Activated CD4-positive, alpha-beta T cell treated with anti-CD3 and anti-CD28 coated beads, Interleukin-2, amount 50 U/mL, for 16 hours (primary cell): ENCODE measurements around the gene UBXN2A.

Source experiments
- DNase-seq: peaks from one replicate; pipeline ENCODE4 v3.0.0-alpha.2; 2020

The UBXN2A gene, protein sequence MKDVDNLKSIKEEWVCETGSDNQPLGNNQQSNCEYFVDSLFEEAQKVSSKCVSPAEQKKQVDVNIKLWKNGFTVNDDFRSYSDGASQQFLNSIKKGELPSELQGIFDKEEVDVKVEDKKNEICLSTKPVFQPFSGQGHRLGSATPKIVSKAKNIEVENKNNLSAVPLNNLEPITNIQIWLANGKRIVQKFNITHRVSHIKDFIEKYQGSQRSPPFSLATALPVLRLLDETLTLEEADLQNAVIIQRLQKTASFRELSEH

DNA sequence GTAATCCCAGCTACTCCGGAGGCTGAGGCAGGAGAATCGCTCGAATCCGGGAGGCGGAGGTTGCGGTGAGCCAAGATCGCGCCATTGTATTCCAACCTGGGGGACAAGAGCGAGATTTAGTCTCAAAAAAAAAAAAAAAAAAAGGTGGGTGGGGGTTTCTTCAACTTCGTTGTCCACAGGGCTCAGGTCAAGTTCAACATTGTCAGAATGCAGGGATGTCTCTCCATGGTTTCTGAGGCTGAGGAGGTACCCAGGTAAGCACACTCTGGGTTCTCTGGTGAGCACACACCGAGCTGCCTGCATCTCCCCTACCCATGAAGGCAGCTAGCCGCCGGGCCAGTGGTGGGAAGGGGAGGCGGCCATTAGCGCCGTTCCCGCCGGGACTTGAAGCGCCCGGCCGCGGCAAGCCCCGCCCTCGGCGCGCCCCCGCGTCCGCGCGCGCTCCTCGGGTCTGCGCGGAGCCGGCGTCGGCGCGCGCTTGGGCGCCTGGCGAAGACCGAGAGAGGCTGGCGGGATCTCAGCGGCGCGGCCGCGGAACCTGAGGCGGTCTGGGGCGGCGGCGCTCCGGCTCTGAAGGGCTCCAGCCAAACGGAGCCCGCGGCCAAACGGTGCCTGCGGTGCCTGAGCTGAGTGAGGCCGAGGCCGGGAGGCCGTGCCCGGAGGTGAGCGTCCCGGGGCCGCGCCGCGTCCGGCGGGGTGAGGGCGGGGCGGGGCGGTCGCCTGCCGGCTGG, at the start of gene UBXN2A:
TSS of gene UBXN2A (plus strand) at position 477 of the 731 bp plus-strand sequence. CDS start 17,852 bp downstream, outside the sequence.
- peak; percentile 74 for DNase-seq

DNA sequence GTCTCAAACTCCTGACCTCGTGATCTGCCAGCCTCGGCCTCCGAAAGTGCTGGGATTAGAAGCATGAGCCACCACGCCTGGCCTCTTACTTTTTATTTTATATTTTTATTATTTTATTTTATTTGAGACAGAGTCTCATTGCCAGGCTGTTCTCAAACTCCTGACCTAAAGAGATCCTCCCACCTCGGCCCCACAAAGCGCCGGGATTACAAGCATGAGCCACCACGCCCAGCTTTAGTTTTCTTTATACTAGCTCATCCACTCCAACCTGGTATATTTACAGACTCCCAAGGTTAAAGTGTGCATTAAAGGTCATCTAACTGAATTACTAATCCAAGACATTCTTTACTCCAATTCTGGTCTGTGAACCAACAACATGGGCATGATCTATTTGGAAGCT, 40.1 kb upstream of the UBXN2A start:
- DNase-seq, result no peak

DNA sequence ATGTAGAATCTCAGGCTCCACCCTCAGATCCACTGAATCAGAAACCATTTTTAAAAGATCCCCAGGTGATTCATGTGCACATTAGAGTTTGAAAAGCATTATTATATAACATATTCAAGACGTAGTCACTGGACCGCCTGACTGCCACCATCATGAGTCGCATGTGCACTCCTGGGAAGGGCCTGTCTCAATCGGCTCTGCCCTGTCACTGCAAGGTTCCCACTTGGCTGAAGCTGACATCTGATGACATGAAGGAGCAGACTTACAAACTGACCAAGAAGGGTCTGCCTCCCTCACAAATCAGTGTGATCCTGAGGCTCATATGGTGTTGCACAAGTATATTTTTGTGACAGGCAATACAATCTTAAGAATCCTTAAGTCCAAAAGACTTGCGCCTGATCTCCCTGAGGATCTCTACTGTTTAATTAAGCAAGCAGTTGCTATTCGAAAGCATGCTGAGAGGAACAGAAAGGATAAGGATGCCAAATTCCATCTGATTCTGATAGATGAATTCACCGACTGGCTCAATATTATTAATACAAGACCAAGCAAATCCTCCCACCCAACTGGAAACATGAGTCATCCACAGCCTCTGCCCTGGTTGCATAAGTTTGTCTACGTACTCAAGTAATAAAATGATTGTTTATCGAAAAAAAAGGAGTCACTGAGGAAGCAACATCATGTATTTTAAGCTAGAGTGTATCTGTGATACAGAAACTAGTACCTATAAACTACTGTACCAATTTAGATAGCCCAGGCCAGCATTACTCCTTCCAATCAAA, 39.5 kb upstream of the UBXN2A start:
- peak; percentile 30 for DNase-seq

DNA sequence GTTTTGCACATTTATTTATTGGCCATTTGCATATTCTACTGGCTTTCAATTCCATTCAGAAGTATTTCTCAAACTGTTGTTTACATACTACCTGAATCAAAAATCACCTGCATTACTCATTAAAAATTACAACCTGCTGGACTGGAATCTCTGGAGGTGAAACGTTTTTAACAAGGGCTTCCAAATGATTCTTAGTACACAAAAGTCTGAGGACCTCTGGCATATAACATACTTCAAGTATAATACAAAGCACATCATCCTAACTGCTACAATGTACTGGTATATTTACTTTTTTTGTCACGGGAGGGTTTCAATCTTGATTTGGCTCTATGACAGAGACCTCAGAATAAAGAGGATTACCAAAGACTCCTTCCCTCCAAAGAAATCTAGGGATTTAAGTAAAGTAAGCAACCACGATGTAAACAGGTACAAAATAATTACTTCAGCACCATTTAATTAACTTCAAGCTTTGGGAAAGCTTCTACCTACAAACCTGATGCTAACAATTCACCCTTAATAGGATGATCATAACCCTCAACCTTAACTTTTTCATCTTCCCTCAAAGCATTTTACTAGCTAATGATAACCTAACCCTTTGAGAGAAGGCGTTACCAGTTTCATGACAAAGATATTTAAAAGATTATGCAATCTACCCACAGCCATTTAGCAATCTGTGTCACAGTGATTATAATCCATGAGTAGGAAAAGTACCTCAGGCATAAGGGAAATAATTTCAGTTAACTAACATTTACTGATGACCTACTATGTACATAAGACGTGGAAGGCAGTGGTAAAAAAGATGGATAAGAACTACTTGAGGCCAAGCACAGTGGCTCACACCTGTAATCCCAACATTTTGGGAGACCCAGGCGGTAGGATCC, 38.1 kb upstream of the UBXN2A start:
- no peak for DNase-seq

DNA sequence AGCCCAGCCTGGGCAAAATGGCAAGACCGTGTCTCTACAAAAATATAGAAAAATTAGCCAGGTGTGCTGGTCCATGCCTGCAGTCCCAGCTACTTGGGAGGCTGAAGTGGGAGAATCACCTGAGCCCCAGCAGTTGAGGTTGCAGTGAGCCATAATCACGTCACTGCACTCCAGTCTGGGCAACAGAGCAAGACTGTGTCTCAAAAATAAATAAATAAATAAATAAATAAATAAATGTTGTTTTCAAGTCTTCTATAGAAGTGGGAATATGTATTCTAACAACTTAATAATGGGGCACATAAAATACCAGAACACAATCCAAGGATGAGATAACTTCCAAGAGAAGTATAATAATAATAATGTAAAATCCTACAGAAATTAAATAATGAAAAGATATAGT, 37.2 kb upstream of the UBXN2A start:
- DNase-seq, result no peak

DNA sequence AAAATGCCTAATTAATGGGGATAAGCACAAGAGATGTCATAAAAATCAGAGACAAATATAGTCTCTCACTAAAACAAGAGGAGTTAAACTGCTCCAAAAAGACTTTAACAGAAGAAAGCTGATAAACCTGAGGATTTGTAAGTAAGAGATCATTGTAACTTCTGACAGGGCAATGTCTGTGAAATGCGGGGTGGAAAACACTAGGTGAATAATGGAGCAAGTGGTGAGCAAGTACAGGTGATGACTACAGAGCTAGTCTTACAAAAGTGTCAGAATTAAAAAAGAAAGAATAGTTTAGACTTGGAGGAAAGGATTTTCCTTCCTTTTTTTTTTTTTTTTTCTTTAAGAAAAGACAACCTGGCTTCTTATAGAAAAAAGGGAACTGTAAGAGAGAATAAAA, 36.0 kb upstream of the UBXN2A start:
- no peak for DNase-seq

DNA sequence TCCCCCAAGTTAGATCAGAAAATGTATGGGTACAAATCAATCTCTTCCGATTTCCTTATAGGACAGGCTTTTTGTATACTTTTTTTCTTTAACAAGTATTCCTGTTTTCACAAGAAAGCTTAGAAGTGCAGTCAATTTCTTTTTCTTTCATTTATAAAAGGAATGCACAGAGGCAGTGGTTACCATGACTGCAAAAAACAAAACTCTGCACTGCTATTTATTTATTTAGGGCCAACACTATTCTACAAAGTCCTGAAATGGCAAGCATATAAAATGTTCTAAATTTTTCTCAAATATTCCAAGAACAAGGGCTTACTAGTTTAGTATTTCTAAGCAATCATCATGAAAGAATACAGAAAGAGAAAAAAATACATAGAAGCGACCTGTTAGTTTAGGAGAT, 35.6 kb upstream of the UBXN2A start:
- DNase-seq, result no peak

DNA sequence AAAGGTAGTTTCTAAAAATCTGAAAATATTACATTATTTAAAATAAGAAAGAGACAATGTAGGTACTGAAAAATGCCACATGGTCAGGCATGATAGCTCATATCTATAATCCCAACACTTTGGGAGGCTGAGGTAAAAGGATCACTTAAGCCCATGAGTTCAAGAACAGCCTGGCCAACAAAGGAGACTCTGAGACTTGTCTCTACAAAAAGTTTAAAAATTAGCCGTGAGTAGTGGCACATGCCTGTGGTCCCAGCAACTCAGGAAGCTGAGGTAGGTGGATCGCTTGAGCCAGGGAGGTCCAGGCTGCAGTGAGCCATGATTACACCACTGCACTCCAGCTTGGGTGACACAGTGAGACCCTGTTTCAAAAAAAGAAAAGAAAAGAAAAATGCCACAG, 35.1 kb upstream of the UBXN2A start:
- no peak for DNase-seq

DNA sequence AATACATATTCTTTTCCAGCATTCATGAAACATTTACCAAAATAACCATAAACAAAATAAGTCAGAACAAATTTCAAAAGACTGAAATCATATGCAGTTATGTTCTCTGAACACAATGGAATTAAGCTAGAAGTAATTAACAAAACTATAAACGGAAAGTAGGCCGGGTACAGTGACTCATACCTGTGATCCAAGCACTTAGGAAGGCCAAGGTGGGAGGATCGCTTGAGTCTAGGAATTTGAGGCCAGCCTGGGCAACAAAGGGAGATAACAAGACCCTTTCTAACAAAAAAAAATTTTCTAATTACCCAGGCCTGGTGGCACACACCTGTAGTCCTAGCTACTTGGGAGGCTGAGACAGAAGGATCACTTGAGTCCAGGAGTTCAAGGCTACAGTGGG, 28.2 kb upstream of the UBXN2A start:
- DNase-seq, result no peak

DNA sequence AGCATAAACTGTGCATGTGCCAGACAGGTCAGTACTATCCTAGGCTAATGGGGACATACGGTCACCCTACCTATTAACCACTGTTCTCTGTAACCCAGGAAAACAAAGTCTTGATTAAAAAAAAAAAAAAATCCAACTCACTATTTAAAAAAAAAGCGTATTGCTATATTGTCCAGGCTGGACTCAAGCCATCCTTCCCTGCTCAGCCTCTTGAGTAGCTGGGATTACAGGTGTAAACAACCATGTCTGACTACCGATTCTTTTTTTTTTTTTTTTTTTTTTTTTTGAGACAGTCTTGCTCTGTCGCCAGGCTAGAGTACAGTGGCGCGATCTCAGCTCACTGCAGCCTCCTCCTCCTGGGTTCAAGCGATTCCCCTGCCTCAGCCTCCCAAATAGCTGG, 24.9 kb upstream of the UBXN2A start:
- DNase-seq, result no peak

DNA sequence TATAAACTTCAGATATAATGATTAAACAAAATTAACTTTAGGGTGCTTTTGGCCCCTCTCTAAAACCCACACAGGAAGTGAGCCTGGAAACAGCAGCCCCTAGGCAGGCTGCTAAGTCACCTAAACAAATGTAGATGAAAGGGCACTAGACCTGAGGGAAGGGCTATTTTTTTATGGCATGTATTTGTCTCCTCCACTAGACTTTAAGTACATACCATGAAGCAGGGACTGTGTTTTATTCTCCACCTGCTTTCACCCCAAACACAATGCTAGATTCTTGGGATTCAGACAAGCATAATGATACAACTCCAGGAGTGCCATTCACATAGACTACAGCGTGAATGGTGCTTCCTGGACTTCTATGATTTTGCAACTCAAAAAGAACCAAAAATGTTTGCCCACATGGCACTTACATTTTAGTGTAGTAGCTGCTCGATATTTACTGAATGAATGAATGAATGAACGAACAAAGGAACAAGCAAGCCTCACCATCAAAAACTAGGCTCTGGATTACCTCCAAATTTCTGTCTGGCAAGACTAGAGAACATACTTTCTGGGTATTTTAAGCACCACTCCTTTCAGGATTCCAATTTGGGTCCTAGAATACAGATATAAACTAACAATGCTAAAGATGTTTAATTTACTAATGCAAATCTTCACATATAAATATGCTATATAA, 23.4 kb upstream of the UBXN2A start:
- no peak for DNase-seq

DNA sequence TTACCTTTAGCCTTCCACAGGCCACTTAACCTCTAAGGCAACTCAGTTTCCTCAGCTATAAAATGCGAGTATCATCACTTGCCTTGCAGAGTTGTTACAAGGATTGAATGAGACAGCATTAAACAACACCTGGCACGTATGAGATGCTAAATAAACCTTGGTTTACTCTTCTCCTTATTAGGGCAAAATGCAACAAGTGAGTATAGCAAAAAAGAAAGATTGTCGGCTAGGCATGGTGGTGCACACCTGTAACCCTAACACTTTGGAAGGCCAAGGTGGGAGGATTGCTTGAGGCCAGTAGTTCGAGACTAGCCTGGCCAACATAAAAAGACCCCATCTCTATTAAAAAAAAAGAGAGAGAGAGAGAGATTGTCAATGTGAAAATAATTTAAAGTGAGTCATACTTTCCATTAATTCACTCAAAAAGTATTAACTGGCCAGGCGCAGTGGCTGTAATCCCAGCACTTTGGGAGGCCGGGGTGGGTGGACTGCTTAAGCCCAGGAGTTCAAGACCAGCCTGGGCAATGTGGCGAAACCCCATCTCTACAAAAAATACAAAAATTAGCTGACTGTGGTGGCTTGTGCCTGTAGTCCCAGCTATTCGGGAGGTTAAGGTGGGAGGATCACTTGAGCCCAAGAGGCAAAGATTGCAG, 21.3 kb upstream of the UBXN2A start:
- no peak for DNase-seq

DNA sequence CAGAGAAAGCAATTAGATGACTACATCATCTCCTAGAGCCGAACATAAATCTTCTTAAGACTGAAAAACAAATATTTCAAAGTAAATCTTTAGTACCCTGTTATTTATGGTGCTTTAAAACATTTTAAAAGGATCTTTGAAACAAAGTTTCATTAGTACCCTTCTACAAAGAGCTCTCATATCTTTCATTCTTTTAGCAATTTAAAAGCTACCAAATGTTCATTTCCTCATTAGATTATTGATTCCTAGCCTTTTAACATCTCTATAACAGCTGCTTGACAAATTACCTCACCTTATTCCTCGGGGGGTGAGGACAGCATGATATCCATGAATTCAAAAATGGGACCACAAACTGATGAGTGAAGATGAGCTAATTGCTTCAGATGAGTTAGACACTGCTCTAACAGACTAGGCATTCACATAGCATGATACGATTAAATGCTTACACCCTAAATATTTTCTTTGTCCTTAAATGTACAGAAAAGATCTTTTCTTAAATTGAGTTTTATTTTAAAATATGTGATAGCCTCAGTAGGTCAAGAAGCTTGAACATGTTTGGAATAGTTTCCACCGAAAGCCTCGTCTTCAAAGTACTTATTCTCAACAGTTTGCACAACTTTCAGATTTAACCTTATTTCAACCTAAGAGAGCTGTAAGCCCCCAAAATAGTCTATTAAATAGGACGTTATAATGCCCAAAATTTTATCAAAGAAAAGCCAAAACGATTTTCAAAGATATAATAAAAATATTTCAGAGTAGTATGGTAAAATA, 15.5 kb upstream of the UBXN2A start:
- DNase-seq, result no peak

DNA sequence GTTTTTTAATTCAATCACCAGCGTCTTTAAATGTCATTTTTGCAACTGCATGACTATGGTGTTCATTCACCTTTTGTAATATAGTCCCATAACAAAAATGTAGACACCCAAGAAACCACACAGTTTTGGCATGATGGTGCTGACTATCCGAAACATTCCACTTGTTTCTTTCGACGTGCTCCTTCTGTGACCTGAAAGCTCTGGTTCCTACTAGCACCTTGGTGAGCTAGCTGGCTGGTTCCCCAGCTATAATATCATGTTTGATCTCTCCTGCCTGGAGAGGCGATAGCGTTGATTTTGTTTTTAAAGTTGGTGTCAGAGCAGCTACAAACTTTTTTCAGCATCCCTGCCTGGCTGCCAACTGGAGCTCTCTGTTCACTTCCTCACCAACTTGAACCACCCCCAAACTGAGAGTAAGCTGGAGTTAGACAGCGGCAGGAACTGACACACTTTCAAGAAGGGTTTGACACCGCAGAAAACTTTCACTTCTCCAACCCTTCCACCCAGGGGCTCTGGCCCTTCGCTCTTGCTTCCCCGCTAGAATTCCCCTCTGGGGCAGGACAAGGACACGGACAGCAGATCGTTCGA, 14.5 kb upstream of the UBXN2A start:
- peak; percentile 85 for DNase-seq

DNA sequence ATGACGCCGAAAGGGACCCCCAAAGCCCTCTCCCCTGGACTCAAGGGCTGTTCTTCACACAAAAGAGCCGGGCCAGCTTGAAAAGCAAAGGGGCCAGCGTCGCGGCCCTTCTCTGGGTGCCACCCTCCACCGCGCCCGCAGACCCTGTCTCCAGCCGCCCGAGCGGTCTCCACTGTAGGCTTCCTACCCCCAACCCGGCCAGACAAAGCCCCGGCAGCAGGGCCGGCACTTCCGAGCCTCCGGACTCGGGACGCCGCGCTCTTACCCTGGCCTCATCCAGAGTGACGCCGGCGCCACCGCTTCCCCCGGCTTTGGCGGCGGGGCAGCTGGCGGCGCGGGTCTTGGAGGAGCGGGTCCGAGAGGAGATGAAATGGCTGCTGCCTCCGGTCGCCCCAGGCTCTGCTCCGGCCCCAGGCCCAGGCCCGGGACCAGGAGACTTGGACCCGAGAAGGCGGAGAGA, 13.9 kb upstream of the UBXN2A start:
- peak; percentile 19 for DNase-seq

DNA sequence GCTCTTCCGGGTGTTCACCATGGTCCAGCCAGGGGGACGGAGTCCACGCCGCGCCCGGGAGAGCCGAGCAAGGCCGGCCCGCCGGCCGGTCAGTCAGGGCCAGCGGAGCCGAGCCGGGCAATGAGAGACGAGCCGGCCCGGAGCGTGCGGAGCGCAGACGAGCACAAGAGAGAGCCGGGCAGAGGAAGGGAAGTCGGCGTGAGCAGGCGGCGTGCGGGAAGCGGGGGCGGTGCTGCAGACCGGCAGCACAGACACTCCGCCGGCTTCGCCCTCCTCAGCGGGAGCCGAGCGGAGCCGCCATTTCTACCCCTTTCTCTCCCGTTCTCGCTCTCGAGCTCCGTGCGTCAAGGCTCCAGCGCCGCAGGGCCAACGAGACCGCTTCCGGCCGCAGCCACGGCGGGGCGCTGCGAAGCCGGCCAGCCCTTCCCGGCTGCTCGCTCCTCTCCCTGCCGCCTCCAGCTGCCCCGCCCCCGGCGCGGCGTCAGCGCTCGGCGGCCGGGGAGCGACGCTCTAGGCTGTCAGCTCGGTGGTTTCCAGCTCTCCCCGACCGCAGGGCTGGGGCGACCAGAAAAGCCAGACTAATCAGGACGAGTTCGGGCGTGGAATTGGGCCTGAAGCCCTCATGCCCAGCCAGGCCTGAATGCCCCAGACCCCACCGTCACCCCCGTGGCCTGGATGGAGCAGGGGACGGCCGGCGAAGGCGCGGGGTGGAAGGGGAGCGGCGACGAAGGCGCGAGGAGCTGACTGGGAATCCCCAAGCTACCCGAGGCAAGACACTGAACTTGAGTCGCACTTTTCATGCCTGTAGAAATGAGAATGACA, 13.3 kb upstream of the UBXN2A start, which contains the start of gene ATAD2B:
TSS of gene ATAD2B (minus strand) at position 374 of the 822 bp plus-strand sequence. CDS start at position 21, 353 bp downstream.
- peak; percentile 95 for DNase-seq

DNA sequence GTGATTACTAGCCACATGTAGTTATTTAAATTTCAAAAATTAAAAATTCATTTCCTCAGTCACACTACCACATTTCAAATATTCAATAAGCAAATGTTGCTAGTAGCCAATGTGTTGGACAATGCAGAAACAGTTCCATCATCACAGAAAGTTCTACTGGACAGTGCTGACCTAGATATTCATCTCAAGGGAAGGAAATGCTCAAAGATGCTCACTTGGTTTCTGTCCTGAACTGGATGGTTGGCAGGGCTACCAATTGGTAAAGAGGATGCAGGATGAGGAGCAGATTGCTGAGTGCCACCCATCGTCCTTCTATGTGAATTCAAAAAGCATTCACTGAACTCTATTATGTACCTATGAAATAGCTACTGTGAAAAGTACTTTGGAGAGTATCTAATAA, 6.0 kb upstream of the UBXN2A start:
- no peak for DNase-seq

DNA sequence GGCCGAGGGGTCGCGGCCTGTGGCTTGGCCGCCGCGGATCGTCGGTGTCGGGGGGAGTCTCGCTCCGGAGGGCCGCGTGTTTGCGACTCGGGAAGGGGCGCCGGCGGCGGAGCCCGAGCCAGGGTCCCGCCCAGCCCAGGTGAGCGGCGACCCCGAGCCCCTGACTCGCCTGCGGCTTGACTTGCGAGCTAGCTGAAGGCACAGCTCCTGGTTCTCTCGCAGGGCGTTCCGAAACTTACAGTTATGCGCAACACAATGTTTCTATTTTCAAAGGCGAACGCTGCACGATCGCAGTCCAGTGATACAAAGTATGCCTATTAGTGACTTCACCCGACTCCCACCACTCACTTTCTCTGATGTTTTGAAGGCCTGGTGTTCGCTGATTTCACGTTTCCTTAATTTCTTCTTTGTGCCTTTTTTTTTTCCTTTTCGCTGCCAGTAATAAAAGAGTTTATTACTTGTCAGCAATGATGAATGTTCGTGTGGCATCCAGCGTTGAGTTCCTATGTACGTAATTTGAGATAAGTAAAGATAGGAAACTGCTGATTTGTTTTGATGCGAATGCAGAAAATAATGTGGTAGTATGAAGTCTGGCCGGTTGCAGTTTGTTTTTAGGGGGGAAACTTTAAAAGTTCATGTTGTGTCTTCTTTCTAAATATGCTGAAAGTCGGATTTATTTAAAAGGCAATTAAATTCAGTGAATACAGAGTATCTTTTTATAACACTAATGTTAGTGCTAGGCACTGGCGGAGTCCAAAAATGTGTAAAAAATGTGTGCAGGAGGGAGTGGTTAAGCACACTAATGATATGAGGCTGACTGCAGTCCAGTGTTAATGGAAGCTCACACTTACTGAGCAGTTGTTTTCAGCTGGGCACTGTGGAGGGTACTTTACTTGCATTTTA, 706 bp downstream of the UBXN2A start:
- DNase-seq, result peak; percentile 54
